ENCODE results near the gene FMNL1.
"Not testable (repeated sequence)": the region's sequence is repeated elsewhere in the genome, so short reads cannot be mapped to it uniquely, and the experiment has no call there.

FMNL1 gene

GRCh38 chr17:45234641-45235415, 13.1 kb downstream of the FMNL1 start:
- no peak for DNase-seq (ENCODE audit: low read depth in 2 of 2)

- peak; percentile 55 to 70 for DNase-seq (ENCODE audit: low read depth in 2 of 2)
Observed at GRCh38 chr17:45235416-45236281, 14.0 kb downstream of the FMNL1 start.

- no peak for DNase-seq (ENCODE audit: low read depth in 2 of 2)
Observed at GRCh38 chr17:45236282-45236606, 14.6 kb downstream of the FMNL1 start.

GRCh38 chr17:45237686-45238085, 16.0 kb downstream of the FMNL1 start:
- no peak for DNase-seq (ENCODE audit: low read depth in 2 of 2)

- DNase-seq (ENCODE audit: low read depth in 2 of 2) = no peak
Observed at GRCh38 chr17:45238155-45238774, 16.6 kb downstream of the FMNL1 start.

- DNase-seq (ENCODE audit: low read depth in 2 of 2) = no peak
Observed at GRCh38 chr17:45240905-45241327, 19.2 kb downstream of the FMNL1 start.

- no peak for DNase-seq (ENCODE audit: low read depth in 2 of 2)
Observed at GRCh38 chr17:45241328-45242028, 19.8 kb downstream of the FMNL1 start.

- DNase-seq (ENCODE audit: low read depth in 2 of 2) = no peak
Observed at GRCh38 chr17:45242029-45242414, 20.3 kb downstream of the FMNL1 start.

- no peak for DNase-seq (ENCODE audit: low read depth in 2 of 2)
Observed at GRCh38 chr17:45243750-45244149, 22.1 kb downstream of the FMNL1 start.

- no peak for DNase-seq (ENCODE audit: low read depth in 2 of 2)
Observed at GRCh38 chr17:45244725-45245656, 23.3 kb downstream of the FMNL1 start.

- DNase-seq (ENCODE audit: low read depth in 2 of 2) = no peak
Observed at GRCh38 chr17:45246338-45246737, 24.7 kb downstream of the FMNL1 start.

- no peak for DNase-seq (ENCODE audit: low read depth in 2 of 2)
Observed at GRCh38 chr17:45246861-45247428, 25.3 kb downstream of the FMNL1 start.

- DNase-seq (ENCODE audit: low read depth in 2 of 2) = peak; percentile 92 to 94
Observed at GRCh38 chr17:45247429-45248131, 25.9 kb downstream of the FMNL1 start.

- DNase-seq (ENCODE audit: low read depth in 2 of 2) = peak; percentile 61 to 77
Observed at GRCh38 chr17:45248132-45248957, 26.7 kb downstream of the FMNL1 start.

- no peak for DNase-seq (ENCODE audit: low read depth in 2 of 2)
Observed at GRCh38 chr17:45251931-45252330, 30.2 kb downstream of the FMNL1 start.

GRCh38 chr17:45253237-45253636, 31.6 kb downstream of the FMNL1 start:
- not testable (repeated sequence) for DNase-seq (ENCODE audit: low read depth in 2 of 2)

GRCh38 chr17:45253879-45254278, 32.2 kb downstream of the FMNL1 start:
- no peak for DNase-seq (ENCODE audit: low read depth in 2 of 2)

GRCh38 chr17:45255358-45255757, 33.7 kb downstream of the FMNL1 start:
- no peak for DNase-seq (ENCODE audit: low read depth in 2 of 2)
